Hematopoietic multipotent progenitor cell treated with erythropoietin and hydrocortisone succinate and interleukin-3 and kit ligand, for 8 days (in vitro differentiated cells): Measurements from ENCODE around the gene NEK2.
A peak's percentile ranks its signal among the peaks of the same experiment; 100 is the strongest.
"Not testable (repeated sequence)": the region's sequence is repeated elsewhere in the genome, so short reads cannot be mapped to it uniquely, and the experiment has no call there.

ENCODE experiments used
- DNase-seq: peaks from one replicate; pipeline ENCODE4 v3.0.0-alpha.2; 2015

Gene NEK2

DNA sequence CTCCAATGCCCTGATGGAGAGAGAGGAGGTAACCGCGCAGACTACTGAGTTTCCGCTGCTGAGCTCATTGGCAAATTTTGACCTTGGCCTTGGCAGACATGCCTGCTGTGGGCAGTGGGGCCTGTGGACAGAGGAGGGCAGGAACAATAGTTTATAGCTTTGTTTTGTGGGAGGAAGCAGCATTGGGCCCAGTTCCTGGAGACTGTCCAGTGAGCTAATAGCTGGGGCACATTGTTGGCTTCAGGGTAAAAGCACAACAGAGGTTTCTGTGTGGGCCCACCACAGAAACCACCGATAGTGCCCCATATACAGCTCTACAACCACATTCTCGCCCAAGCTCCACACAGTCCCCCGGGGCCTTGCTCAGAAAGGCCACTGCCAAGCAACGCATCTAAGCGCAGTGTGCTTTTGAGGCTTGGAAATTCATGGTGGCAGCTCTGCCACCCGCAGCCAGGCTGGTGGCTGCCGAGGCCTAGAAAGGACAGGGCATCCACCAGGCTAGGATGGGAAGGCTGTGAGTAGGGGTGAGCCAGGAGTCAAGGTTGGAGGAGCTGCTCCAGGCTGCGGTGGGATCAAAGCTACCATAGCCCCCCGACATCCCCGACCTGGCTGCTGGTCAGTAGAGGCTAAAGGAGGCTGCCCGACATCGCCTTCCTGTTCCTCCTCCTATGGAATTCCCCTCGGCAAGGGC lies 43.2 kb downstream of the NEK2 start:
- no peak for DNase-seq

DNA sequence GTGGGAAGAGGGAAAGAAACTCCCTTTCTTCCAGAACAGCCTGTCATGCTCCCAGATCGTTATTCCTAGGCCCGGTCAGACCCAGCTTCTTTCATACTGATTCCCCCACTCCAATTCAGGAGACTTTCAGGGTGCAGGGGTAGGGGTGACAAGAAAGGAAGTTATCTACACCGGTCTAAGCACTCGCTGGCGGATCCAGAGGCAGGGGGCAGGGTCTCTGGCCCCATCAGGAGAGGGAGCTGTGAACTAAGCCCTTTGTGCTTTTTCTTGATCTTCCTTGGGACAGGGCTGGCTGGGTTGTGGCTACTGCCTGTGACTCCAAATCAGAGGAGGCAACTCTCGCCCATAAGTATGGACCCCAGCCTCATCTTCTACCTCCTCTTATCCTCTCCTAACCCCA lies 44.3 kb downstream of the NEK2 start:
- no peak for DNase-seq

DNA sequence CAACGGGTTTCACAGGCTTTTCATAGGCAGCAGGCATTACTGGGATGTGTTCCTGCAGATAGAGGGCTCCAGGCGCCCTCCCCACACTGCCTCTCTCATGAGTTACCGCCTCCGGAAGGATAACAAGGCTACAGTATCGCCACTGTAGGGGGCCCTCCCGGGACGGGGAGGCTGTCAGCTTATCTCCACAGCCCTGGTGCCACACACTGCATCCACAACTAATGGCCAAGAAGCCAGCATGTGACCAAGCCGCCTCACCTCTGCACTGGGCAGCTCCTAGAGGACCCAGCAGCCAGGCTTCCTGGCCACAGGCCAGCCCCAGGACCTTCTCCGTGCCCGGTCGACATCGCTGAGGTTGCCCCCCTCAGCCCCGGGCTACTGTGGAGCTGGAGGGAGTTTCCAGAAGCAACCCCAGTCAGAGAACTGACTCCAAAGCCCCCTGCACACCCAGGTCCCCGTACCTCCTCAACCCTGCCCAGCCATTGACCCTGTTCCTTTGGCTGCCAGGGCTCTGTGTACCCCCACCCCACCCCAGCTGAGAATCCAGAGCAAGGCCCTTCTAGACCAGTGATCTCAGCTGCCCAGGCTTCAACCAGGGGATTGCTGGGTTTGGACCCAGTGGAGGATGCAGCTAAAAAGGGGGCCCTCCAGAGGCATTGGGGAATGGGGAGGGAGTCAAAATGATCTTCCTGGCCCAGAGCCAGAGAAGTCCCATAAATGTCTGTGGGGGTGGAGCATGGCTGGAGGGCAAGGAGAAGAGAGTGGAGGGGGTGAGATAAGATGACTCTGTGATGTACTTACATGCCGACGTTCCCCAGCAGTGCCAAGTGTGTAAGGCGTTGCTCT lies 45.0 kb downstream of the NEK2 start:
- peak; percentile 86 for DNase-seq

- no peak for DNase-seq
These were observed 47.0 kb downstream of the NEK2 start for GRCh38 chr1:211628417-211628816.

- DNase-seq, result no peak
These were observed 48.2 kb downstream of the NEK2 start for GRCh38 chr1:211627259-211627658.

GRCh38 chr1:211625866-211626265 lies 49.6 kb downstream of the NEK2 start:
- DNase-seq, result not testable (repeated sequence)

DNA sequence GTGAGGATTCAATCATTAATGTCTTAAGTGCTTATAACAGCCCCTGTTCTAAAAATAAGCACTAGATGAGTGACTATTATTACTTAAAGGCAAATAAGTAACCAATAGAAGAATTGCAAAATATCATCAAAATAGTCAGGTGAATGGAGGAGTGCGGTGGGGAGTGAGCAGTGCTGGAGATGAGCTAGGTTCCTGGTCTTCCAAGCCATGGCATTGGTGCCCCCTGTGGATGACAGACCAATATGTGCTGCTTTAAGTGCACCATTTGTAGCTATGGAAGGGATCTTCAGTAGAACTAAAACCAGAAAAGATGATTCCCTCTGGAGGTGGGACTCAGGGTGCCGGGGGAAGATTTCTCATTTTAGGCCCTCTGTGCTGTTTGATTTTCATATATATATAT lies 50.4 kb downstream of the NEK2 start:
- peak; percentile 71 for DNase-seq

DNA sequence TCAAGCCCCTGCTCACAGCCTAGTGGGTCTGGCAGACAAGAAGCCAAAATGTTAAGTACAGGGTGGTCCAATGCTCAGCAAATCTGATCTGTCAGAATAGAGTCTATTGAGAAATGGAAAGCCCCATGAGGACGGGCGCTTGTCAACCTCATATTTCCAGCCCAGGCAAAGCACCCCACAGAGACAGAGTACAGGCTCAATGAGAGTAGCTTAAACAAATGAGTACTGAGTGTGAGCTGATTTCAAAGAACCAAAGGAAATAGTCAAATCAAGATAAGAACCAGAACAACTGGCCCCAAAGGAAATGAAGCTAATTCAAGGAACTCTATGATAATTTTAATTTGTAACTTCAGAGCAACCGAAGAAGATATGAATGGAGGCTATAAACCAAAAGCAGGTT lies 51.9 kb downstream of the NEK2 start:
- DNase-seq, result peak; percentile 23

DNA sequence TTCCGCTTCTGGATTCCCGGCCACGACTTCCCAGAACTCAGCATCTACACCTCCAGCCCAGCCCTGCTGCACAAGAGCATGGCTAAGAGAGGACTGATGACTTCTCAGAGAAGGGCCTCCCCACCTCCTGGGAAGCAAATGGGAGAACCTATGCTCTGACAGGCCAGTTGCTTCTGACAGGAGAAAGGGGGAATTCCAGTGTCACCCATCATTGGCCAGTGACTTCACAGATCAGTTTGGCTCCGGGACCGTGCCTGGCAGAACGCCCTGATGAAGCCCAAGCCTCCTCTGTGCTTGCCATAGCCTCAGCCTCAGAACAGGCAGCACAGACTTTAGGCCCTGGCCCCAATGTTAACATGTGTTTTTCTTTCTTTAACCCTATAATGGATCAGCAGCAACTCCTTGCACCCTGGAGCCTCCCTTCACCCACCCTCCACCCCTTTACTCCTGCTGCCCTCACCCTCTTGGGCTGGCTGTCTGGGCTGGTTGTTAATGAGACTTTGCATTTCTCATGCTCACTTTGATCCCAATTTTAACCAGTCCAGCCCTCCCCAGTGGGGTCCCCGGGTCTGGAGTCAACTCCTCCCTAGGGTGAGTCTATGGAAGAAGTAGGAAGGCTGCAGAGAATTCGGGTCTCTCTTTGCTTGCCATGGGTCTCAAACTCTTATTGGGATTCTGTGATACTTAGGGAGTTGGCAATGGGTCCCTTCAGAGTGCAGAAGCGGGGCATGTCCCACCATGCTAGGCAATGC lies 53.8 kb downstream of the NEK2 start:
- no peak for DNase-seq

DNA sequence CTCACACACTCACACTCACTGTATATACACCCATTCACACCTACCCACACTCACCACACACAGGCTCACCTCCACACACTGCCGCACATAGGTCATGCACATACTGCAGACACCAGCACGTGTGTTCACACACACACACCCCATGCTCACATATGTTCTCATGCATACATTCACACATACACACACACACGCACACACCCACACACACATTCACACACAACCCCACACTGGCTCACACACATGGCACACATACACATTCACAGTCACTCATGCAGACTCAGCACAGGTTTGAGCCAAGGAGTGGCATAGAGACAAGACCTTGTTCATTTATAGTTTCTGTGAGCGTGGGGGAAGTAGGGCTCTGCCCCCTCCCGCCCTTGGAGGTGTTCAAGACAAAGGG lies 55.3 kb downstream of the NEK2 start:
- DNase-seq, result no peak

GRCh38 chr1:211619033-211619996 lies 56.1 kb downstream of the NEK2 start:
- no peak for DNase-seq

DNA sequence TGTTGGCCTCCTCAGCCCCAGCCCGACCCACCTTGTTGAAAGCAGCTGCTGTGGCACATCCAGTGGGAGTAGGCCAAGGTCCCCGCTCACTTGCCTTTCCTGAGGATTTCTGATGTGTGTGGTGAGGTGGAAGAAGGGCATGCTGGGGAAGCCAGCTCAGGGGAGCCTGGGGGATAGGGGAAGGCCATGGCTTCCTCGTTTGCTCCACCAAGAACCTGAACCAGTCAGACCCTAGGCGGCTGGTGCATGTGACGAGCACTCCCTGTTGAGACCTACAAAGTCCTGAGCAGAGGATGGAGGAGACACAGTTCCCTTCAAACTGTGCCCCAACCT lies 58.5 kb downstream of the NEK2 start:
- DNase-seq, result no peak

- DNase-seq, result no peak
These were observed 59.0 kb downstream of the NEK2 start for GRCh38 chr1:211616231-211616964.

- peak; percentile 82 for DNase-seq
These were observed 60.8 kb downstream of the NEK2 start for GRCh38 chr1:211614615-211615014.

DNA sequence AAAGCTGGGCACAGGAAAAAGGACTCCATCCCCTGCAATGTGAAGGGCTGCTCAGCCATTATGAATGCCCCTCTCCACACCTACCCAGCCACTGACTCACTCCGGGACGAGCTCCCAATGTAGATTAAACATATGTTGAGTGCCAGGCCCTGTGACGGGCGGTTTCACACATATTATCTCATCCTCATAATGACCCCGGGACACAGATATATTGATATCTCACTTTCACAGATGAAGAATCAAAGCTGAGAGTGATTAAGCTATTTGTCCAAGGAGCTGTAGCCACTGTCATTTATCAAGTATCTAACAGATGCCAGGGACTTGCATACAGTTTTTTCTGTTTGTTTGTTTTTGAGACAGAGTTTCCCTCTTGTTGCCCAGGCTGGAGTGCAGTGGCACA lies 61.5 kb downstream of the NEK2 start:
- peak; percentile 98 for DNase-seq

GRCh38 chr1:211613108-211613947 lies 62.1 kb downstream of the NEK2 start:
- peak; percentile 96 for DNase-seq

- DNase-seq, result no peak
These were observed 62.7 kb downstream of the NEK2 start for GRCh38 chr1:211612786-211613107.
